Measurements from ENCODE around the gene NCK2. TPM values are rescaled to one million over a fixed set of nuclear protein-coding genes. Genes with fewer than 3 reads are reported as not detected.

The NCK2 gene
- total and polyA plus RNA-seq, 2 of the 13 experiments (the other 11 are each of a cell fraction or from before 2014, with no cell fraction given), result 14.8 to 23.5 TPM

DNA sequence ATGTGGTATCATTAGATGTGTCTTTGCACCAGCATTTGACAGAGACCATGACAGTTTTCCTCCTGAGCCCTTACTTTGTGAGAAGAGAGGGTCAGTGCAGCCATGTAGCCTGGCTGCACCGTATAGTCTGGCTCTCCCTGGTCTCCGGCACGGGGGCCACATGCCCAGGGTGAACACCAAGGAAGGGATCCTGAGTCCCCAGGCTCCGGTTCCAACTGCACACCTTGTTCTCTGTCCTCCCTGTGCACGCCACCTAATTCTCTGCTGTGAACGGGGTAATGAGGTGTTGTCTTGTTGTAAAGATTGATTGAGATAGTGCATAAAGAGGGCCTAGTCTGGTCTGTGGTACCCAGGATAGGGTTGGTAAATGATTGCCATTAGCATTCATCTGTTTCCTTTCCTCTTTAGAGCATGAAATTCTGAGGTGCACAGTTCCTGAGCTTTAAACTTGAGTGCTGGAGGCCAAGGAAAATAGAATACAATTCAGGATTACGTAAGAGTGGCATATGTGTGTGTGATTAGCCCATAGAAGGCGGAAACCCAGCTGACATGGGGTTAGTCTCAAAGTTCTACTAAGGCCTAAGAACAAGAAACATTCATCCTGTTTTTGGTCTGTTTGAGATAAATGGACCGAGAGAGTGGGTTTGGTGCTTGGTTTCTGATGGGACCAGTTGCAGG is 55.5 kb downstream of the NCK2 start (continued):
- TF ChIP-seq, protein P1, sequence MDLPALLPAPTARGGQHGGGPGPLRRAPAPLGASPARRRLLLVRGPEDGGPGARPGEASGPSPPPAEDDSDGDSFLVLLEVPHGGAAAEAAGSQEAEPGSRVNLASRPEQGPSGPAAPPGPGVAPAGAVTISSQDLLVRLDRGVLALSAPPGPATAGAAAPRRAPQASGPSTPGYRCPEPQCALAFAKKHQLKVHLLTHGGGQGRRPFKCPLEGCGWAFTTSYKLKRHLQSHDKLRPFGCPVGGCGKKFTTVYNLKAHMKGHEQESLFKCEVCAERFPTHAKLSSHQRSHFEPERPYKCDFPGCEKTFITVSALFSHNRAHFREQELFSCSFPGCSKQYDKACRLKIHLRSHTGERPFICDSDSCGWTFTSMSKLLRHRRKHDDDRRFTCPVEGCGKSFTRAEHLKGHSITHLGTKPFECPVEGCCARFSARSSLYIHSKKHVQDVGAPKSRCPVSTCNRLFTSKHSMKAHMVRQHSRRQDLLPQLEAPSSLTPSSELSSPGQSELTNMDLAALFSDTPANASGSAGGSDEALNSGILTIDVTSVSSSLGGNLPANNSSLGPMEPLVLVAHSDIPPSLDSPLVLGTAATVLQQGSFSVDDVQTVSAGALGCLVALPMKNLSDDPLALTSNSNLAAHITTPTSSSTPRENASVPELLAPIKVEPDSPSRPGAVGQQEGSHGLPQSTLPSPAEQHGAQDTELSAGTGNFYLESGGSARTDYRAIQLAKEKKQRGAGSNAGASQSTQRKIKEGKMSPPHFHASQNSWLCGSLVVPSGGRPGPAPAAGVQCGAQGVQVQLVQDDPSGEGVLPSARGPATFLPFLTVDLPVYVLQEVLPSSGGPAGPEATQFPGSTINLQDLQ (CRISPR knock-in tag; IDR thresholded peaks at IDR 0.05), result no peak
- TF ChIP-seq HNF4A (CRISPR knock-in tag; IDR thresholded peaks at IDR 0.05) (peak; percentile 80), ZSCAN9 (CRISPR knock-in tag; IDR thresholded peaks at IDR 0.05; ENCODE audit: borderline replicate concordance) (no peak), JDP2 (CRISPR knock-in tag; IDR thresholded peaks at IDR 0.05; ENCODE audit: borderline replicate concordance) (no peak), ZNF280D (CRISPR knock-in tag; IDR thresholded peaks at IDR 0.05) (no peak), PRDM4 (CRISPR knock-in tag; IDR thresholded peaks at IDR 0.05; ENCODE audit: borderline replicate concordance) (no peak), ZNF138 (CRISPR knock-in tag; IDR thresholded peaks at IDR 0.05; ENCODE audit: low read depth) (no peak), SOX6 (IDR thresholded peaks at IDR 0.05) (no peak), SOX6 (CRISPR knock-in tag; IDR thresholded peaks at IDR 0.05) (peak; percentile 72), KLF9 (CRISPR knock-in tag; IDR thresholded peaks at IDR 0.05; ENCODE audit: low read depth) (no peak), ZNF569 (CRISPR knock-in tag; IDR thresholded peaks at IDR 0.05; ENCODE audit: borderline replicate concordance) (no peak)
- TF ChIP-seq, protein P2, sequence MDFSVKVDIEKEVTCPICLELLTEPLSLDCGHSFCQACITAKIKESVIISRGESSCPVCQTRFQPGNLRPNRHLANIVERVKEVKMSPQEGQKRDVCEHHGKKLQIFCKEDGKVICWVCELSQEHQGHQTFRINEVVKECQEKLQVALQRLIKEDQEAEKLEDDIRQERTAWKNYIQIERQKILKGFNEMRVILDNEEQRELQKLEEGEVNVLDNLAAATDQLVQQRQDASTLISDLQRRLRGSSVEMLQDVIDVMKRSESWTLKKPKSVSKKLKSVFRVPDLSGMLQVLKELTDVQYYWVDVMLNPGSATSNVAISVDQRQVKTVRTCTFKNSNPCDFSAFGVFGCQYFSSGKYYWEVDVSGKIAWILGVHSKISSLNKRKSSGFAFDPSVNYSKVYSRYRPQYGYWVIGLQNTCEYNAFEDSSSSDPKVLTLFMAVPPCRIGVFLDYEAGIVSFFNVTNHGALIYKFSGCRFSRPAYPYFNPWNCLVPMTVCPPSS (IDR thresholded peaks at IDR 0.05), result no peak
- TF ChIP-seq, protein P3, sequence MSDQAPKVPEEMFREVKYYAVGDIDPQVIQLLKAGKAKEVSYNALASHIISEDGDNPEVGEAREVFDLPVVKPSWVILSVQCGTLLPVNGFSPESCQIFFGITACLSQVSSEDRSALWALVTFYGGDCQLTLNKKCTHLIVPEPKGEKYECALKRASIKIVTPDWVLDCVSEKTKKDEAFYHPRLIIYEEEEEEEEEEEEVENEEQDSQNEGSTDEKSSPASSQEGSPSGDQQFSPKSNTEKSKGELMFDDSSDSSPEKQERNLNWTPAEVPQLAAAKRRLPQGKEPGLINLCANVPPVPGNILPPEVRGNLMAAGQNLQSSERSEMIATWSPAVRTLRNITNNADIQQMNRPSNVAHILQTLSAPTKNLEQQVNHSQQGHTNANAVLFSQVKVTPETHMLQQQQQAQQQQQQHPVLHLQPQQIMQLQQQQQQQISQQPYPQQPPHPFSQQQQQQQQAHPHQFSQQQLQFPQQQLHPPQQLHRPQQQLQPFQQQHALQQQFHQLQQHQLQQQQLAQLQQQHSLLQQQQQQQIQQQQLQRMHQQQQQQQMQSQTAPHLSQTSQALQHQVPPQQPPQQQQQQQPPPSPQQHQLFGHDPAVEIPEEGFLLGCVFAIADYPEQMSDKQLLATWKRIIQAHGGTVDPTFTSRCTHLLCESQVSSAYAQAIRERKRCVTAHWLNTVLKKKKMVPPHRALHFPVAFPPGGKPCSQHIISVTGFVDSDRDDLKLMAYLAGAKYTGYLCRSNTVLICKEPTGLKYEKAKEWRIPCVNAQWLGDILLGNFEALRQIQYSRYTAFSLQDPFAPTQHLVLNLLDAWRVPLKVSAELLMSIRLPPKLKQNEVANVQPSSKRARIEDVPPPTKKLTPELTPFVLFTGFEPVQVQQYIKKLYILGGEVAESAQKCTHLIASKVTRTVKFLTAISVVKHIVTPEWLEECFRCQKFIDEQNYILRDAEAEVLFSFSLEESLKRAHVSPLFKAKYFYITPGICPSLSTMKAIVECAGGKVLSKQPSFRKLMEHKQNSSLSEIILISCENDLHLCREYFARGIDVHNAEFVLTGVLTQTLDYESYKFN (CRISPR knock-in tag; conservative IDR thresholded peaks at IDR 0.05), result 0 out of 2 replicates have a peak, but pooled peaks have one; percentile 32
- TF ChIP-seq, protein P4, sequence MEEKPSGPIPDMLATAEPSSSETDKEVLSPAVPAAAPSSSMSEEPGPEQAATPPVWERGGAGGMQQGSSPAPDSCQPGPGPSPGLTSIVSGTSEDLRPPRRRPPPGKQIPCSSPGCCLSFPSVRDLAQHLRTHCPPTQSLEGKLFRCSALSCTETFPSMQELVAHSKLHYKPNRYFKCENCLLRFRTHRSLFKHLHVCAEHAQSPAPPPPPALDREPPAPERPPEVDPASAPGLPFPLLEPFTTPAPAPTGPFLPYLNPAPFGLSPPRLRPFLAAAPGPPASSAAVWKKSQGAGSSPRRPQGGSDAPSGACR (CRISPR knock-in tag; IDR thresholded peaks at IDR 0.05), result no peak

All from HepG2 (cell line).